H1 (cell line): ENCODE measurements around the gene GNAO1.

Experiments used
- CHD2 ChIP-seq: IDR thresholded peaks from 2 replicates; pipeline ENCODE4 v1.6.1; 2012; ENCODE audit warnings: low read length, improper control_type of control experiment
- EP300 ChIP-seq, 2 experiments: IDR thresholded peaks; 1 replicate in 1 of 2; 2 replicates in 1 of 2; pipeline ENCODE4 v1.6.1; 2011 to 2012; ENCODE audit warnings: low read depth in 2 of 2, low read length in 2 of 2, mild to moderate bottlenecking in 2 of 2, borderline replicate concordance in 1 of 2, inconsistent platforms in 1 of 2, moderate library complexity in 1 of 2
- RAD21 ChIP-seq, 2 experiments: IDR thresholded peaks in 1 of 2; conservative IDR thresholded peaks in 1 of 2; 2 replicates each; pipeline ENCODE4 v1.6.1; 2011; ENCODE audit warnings: low read depth in 2 of 2, low read length in 2 of 2, improper control_type of control experiment in 1 of 2, inconsistent platforms in 1 of 2, mild to moderate bottlenecking in 1 of 2, moderate library complexity in 1 of 2

DNA sequence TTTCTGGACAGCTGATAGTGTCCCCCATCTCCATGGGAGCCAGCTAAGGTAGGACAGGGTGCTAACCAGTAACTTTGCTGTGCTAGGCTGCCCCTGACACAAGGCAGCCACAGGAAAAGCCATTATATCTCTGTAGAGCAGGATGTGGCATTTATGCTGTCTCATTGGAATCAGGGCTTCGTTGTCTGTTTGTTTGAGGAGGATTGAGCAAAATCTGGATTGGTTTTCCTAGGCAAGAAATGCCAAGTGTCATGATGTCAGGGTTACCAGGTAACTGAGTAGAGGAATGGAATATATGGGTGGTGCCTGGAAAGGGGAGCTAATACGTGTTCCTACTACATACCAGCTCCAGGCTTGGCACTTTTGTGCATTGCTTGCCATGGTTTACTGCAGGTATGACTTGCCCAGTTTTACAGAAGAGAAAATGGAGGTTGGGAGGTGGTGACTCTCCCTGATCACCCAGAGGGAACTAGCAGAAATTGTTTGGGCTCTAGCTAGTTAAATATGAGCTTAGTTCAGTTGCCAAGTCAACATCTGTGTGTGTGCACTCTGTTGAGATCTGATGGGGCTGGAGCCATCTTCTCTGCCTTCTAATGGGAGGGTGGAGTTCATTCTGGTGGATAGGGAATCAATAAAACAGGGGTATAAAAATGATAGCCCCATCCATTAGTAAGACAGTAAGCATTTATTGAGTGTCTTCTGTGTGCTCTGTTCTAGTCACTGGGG is 33.9 kb downstream of the GNAO1 start:
- TF ChIP-seq CHD2 (no peak), RAD21 (IDR thresholded peaks at IDR 0.05 in 1 of 2, conservative IDR thresholded peaks at IDR 0.05 in 1 of 2; ENCODE audit: low read depth in 2 of 2, low read length in 2 of 2) (no peak), EP300 (IDR thresholded peaks at IDR 0.05; ENCODE audit: borderline replicate concordance in 1 of 2, low read depth in 2 of 2, low read length in 2 of 2) (no peak)
